ENCODE results near the gene VAPA. TPM values are rescaled to one million over a fixed set of nuclear protein-coding genes. Genes with fewer than 3 reads are reported as not detected.

The VAPA gene
- total and polyA plus RNA-seq, 2 donors (not counting 3 experiments of a cell fraction or from before 2014, with no cell fraction given) = 105 to 163 TPM

GRCh38 chr18:9952633-9953416, 39.0 kb downstream of the VAPA start:
- no peak overlapping the region for H3K4me2 ChIP-seq (ENCODE audit: insufficient read depth, low read length)
- TF ChIP-seq POLR2AphosphoS5 (IDR thresholded peaks at IDR 0.05; ENCODE audit: insufficient read depth, low read depth, low read length) = no peak
- TF ChIP-seq CTCF (IDR thresholded peaks at IDR 0.05; ENCODE audit: extremely low read depth in 1 of 2, insufficient read depth in 1 of 2, low read depth in 1 of 2, low read length in 2 of 2) = no peak
- TF ChIP-seq MAX (IDR thresholded peaks at IDR 0.05; ENCODE audit: insufficient read depth, insufficient read length) = no peak
- no peak for TF ChIP-seq FOS (IDR thresholded peaks at IDR 0.05; ENCODE audit: borderline replicate concordance, insufficient read depth, low read length)
- no peak for TF ChIP-seq JUN (IDR thresholded peaks at IDR 0.05; ENCODE audit: borderline replicate concordance, insufficient read depth, insufficient read length, low read depth)
- no peak for TF ChIP-seq EZH2 (IDR thresholded peaks at IDR 0.05; ENCODE audit: borderline replicate concordance, low read depth, low read length, severe bottlenecking)
- no peak for TF ChIP-seq POLR2A (IDR thresholded peaks at IDR 0.05; ENCODE audit: low read depth, low read length)
- TF ChIP-seq GATA2 (IDR thresholded peaks at IDR 0.05; ENCODE audit: insufficient read depth, insufficient read length, low read depth, low read length) = no peak
- no peak for TF ChIP-seq MYC (IDR thresholded peaks at IDR 0.05; ENCODE audit: low read depth, low read length)
- H3K9me3 ChIP-seq (replicated peaks; ENCODE audit: control insufficient read depth, insufficient read depth, low read length) = no peaks in the 10 kb centered on the region
- H3K4me1 ChIP-seq (ENCODE audit: control insufficient read depth, extremely low read depth, insufficient read depth, low read length) = no peaks in the 10 kb centered on the region
- no peak overlapping the region for H3K4me3 ChIP-seq (replicated peaks in 1 of 3; ENCODE audit: insufficient read depth in 1 of 3, low read depth in 1 of 3, low read length in 3 of 3)
- no peaks in the 10 kb centered on the region for H3K27me3 ChIP-seq (ENCODE audit: control insufficient read depth in 2 of 2, insufficient read depth in 2 of 2, low read length in 2 of 2)
- no peak overlapping the region for H2AFZ ChIP-seq (ENCODE audit: low read depth, low read length)
- H3K27ac ChIP-seq (ENCODE audit: insufficient read depth, low read depth, low read length) = no peak overlapping the region
- CTCF ChIA-PET = interaction anchor here (1.2 to 4.3 kb wide), 2 partner anchors 376 to 377 kb away, joined by 3 to 27 read pairs; no protein-coding TSS in a partner anchor
- FAIRE-seq (no peak), DNase-seq (ENCODE audit: low read depth, low spot score) (no peak)
- H3K9me1 ChIP-seq (replicated peaks; ENCODE audit: control insufficient read depth, extremely low read depth, insufficient read depth, low read length) = no peaks in the 10 kb centered on the region
- intact Hi-C loops (cut with micrococcal nuclease) (loop anchor here (5.0 kb wide), 1 partner anchor 181 kb away; no protein-coding TSS in a partner anchor), dilution Hi-C loops (cut with MboI; ENCODE audit: extremely low pct_ligation_motif_present, low sequenced_read_pairs) (no loop called here)
- peaks cover 14% of the 10 kb centered on the region for H3K79me2 ChIP-seq (ENCODE audit: control insufficient read depth, insufficient read depth, low read length)
- H3K36me3 ChIP-seq (ENCODE audit: control insufficient read depth in 2 of 2, extremely low read depth in 1 of 2, insufficient read depth in 2 of 2, low read length in 2 of 2) = peaks cover 3 to 14% of the 10 kb centered on the region in 2 experiments
- no peak overlapping the region for H3K9ac ChIP-seq (replicated peaks; ENCODE audit: extremely low read depth, insufficient read depth, low read length)
- no TSS peak for BruUV-seq (replicated peaks)
- H4K20me1 ChIP-seq (replicated peaks; ENCODE audit: control insufficient read depth, extremely low read depth, insufficient read depth, low read length) = peaks cover 1% of the 10 kb centered on the region
- POLR2A ChIA-PET = no interaction called here
